Activated CD8-positive, alpha-beta memory T cell treated with anti-CD3 and anti-CD28 coated beads for 1 hour (primary cell): ENCODE results near the gene PAX2.

ENCODE experiments used
- DNase-seq, 2 donors: peaks; one replicate each; pipeline ENCODE4 v3.0.0-alpha.2; 2020; ENCODE audit warnings: low read depth in 1 of 2; ENCODE audit errors: extremely low read depth in 1 of 2

PAX2 gene

DNA sequence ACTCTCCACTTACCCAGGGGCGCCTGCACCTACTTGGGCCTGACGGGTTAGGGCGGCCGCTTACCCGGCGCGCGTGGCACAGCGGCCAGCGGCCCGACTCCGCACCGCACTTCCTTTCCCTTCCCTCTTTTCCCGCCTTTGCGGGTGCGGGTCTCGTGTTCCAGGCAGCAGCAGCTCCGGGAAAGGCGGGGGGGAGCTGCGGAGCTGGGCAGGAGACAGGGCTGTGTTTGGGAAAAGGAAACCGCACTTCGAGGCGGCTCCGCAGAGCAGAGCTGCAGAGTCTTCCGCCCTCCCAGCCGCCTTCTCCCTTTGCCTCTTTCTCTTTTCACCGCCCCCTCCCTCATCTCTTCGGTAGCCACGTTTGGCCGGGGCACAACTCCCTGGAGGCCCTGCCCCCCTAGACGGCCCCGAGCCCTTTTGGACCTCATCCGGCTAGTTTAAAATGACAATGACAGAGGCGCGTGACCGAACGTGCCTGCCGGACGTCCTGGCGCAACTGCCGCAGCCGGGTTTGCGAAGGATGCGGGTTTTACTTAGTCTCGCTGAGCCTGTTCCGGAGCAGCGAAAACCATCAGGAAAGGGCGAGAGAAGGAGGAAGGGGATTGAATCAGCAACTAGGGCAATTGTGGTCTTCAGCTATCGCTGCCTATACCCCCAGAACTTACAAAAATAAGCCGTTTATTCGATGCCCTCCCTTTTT is 7.9 kb upstream of the PAX2 start:
- no peak for DNase-seq

DNA sequence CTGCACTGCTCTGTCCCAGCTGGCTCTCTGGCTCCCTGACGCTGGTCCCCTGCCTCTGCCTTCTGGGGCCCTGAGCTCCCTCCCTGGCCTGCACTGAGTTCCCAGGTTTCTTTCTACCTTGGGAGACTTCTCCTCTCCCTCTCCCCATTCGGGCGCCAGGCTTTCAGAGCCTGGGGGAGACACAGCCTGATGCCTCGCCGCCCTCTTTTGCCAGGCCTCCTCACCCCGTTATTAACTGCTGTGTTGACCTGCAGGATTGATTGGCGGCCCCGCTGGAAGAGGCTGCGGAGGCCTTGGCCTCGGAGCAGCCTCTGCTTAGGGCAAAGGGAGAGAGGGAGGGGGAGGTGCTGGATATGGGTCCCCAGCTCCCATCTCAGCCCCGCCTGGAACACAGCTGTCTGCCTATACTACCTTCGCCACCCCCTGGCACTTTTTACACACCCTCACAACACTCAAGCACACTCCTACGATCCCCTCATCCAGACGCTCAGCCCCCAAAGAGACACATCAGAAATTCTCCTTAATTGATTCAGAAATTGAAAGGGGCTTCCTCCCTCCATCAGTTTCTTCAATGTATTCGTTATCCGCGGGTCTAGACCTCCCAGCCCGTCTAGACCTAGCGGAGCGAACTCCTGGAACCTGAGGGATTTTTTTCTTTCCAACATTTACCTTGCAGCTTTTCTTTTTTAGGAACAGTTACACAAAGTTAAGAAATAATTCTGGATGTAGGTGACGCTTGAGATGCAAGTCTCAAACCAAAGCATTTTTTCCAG is 7.1 kb upstream of the PAX2 start:
- no peak for DNase-seq

DNA sequence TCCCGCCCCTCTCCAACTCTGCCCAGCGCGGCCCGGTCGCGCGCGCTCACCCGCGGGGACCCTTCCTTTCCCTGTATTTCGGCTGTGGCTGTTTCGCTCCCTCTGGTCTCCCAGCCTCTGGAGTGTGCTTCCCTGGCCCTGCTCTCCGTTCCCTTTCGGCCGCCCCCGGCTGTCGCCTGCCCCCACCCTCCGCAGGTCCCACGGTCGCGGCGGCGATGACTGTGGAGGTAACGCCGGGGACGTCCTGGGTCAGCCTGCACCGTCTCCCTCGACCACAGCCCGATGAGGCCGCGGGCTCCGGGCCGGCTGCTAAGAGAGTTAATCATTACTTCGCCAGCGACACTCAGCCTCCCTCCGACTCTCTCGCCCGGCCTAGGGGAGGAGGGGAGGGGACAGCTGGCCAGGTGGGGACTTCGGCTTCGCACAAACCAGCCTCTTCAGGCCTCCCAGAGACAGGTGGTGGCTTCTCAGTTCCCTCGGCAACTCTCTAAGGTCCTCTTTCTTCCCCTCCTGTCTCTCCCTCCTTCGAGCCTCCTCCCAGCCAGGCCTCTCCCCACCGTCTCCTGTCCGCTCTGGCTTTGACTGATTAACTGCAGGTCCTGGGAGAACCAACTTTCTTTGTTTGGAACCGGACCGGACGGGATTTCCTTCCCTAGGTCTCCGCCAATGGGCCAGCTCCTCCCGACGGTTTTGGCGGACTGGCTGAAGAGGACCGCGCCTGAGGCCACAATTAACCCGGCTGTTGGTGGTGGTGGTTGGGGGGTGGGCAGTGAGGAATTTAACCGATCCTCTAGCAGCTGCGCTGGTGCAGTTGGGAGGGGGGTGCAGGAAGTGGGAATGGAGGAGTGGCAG is 5.6 kb upstream of the PAX2 start:
- DNase-seq = no peak

DNA sequence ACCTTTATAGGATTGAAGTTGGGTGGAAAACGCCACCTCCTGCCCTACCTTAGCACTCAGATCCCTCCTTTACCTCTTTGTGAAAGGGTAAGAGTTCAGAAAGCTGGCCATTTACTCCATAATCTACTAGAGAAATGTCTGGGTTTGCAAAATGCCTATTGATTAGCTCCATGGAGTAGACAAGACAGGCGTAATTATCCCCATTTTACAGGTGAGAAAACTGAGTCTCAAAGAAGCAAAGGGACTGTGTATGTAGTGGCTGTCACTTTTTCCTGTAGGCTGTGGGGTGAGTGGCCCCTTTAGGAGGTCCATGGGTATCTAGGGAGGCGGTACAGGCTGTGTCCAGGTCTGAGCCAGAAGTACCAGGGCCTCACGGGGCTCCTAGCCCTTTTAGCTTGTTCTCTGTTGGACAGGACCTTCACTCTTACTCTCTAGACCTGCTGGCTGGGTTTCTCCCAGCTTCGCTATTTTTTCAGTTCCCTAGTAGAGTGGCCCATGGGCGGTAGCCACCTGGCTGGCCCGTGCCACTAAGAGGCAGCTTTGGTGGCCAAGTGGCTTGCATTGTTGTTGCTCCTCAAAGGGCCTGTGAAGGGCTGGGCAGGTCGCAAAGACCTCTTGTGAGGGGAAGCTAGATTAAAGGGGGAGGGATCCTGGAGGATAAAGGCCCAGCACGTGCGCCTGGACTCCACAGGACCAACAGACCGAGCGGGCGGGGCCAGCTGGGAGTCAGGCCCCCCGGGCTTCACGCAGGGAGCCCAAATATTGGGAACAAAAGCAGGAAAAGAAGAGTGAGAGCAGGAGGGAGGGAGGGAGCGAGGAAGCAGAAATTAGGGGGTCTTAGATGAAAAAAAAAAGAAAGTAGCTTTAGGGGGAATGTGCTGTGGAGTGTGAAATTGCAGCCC is 4.7 kb upstream of the PAX2 start:
- DNase-seq = no peak

DNA sequence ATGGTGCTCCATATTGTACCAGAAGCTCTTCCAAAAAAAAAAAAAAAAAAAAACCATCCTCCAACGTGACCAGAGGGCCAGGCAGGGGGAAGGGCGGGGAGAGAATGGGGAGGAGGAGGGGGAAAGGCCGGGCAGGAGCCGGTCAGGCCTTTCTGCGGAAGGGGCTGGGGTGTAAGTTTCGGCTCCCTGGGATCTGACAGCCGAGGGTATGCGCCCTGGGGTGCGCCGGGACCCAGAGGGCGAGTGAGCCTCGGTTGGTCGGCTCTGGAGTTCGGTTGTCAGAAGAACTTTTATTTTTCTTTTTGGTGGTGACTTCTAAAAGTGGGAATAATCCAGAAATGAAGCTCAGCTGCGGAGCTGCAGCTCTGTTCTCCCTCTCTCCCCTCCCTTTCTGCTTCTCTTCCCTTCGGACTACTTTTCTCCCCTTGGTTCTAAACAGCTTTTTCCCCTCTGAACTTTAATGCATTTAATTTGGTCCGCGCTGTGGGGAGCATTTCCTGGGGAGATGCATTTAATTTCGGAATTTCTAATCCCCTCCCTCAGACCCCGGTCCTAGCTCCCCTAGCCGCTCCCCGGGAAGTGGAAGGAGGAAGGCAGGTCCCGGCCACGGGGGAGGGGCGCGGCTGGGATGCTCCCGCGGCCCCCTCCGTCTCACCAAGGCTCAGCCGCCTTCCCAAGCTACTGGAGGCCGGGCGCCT is 3.9 kb upstream of the PAX2 start:
- no peak for DNase-seq

DNA sequence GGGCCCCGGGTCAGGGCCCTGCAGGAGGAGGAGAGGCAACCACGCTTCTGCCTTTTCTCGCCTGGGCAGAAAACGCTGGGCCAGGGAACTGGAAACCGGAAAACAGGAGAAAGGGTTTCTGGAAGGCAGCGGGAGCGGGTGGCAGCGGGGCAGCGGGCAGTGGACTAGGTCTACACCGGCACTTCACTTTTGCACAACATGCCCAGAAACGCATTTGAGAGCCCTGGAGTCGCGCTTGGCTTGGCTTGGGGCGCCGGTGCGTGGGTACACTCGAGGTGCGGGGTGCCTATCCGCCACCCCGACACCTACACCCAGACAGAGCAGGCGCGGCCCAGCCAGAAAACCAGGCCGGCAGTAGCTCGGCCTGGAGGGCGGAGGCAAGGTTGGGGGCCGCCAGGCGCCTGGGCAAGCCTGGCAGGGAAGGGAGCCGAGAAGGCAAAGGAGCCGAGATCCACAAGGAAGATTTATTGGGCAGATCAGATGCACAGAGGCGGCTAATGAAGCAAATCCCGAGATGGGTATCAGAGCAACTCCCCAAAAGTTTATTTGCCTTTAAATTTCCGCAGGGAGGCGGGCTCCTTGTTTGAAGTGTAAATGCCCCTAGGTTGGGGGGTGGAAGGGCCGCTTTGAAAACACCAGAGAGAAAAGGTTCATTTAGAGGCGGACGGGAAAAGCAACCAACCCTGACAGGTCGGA is 3.2 kb upstream of the PAX2 start:
- no peak for DNase-seq

DNA sequence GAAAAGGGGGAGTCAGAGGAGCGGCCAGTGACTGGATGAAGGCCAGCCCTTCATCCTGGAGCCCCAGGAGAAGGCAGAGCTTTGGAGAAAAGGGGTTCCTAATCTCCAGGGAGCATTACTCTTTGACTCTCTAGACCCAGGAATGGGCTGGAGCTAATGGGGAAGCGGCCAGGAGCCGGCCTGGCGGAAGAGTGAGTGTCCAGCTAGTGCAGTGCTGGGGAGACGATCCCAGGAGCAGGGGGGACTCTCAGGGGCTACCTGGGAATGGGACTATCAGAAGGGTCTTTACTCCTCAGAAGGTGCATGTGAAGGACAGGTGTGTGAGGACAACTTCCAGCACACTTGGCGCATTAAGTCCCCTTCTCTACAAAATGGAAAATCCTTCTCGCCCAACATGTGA is 2.4 kb upstream of the PAX2 start:
- no peak for DNase-seq

DNA sequence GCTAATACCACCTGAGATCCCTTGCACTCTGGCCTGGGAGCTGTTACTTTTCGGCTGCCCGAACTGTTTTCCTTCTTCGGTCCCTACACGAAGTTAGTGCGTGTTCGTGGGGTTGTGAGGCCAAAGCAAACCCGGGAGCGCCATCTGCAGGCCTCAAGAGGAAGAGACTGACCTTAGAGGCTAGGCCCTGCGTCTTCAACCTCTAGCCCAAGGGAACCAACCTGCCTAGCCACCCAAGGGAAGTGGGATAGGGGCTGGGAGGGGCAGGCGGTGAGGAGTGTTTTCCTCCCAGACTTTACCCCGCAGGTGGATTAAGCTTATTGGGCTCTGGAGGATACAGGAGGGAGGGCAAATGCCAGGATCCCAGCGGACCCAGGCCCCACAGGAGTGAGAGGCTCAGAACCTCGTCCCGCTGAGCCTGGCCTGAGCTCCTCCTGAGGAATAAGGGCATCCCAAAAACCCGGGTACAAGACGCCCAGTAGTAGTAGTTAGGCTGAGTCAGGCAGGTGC is 1.7 kb upstream of the PAX2 start:
- peak; percentile 9 to 14 for DNase-seq

DNA sequence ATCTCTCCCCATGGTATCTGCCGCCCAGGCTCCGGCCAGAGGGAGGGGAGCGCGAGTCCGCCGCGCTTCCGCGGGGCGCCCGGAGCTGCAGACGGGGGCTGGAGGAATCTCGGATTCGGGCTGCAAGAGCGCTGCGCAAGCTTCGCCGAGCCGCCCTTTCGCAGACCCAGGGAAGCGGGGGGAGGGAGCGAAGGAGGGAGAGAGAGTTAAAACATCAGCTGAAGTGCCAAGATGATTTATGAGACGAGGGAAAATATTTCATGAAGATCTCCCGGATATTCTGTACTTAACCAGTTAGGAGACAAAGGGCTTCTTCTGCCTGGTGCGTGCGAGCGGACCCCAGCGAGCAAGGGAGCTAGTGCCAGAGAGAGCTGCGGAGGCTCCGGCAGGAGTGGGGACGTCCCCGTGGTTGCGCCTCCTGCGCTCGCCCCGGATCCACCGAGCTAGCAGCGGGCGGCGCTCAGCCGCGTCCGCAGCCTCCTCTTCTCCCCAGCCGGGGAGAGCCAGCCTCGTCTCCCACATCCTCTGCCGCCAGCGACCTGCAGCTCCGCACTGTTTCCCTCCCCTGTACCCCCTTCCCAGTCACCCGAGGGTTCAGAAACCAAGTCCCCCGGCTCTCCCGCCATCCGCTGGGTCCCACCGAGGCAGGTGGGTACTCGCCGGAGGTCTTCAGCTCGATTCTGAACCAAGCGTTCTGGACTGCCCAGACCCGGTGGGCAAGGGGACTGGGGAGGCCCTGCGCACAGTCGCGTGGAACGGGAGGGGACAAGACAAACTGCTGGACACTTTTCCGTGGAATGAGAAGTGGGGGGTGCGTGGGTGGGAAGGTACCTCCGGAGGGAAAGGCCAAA is 1.0 kb upstream of the PAX2 start:
- DNase-seq = no peak

DNA sequence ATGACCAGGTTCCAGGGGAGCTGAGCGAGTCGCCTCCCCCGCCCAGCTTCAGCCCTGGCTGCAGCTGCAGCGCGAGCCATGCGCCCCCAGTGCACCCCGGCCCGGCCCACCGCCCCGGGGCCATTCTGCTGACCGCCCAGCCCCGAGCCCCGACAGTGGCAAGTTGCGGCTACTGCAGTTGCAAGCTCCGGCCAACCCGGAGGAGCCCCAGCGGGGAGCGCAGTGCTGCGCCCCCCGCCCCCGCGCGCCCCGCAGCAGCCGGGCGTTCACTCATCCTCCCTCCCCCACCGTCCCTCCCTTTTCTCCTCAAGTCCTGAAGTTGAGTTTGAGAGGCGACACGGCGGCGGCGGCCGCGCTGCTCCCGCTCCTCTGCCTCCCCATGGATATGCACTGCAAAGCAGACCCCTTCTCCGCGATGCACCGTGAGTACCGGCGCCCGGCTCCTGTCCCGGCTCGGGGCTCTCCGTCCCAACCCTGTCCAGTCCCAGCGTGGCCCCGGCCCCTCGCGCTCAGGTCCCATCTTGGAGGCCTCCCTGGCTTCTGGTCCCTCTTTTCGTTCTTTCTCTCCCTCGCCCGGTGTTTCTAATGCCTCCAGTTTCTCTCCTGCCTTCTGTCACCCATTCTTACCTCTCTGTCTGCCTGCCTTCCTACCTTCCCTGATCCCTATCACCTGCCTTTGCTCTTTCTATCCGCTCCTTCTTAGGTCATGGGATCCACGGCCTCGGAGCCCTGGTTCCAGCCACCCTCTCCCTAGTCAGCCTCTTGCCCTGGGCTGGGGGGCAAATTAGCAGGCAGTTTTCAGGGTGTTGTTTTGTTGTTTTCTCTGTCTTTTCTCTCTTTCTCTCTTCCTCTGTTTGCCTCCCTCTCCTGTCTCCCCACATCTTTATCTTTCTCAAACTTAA is 751 bp downstream of the PAX2 start:
- DNase-seq = no peak

DNA sequence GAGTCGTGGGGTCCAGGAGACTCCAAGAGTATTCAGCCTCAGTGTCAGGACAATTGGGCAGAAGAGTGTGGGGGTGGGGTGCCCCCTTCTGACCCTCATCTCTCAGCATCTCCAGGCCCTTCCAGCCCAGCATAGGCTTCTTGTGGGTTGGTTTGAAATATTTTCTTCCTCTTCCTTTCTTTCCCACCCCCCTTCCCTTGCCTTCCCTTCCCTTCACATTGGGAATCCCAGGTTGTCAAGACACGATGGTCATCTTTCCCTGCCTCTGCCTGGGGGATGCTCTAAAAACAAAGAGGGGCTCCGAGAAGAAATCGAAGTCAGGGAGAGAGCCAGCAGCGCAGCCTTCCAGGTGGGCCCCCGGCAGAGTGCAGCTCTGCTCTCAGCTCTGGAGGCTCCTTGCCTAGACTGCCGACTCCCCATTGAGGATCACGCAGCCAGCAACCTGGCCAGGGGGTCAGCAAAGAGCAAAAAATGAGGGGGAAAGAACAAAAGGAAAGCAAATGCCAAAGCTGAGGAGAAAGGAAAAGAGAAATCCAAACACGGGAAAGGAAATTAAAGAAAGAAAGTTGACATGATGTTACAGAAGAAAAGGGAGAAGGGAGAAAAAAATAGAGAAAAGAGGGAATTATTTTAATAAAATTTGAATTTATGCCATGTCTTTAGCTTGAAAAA is 1.5 kb downstream of the PAX2 start:
- DNase-seq = no peak

DNA sequence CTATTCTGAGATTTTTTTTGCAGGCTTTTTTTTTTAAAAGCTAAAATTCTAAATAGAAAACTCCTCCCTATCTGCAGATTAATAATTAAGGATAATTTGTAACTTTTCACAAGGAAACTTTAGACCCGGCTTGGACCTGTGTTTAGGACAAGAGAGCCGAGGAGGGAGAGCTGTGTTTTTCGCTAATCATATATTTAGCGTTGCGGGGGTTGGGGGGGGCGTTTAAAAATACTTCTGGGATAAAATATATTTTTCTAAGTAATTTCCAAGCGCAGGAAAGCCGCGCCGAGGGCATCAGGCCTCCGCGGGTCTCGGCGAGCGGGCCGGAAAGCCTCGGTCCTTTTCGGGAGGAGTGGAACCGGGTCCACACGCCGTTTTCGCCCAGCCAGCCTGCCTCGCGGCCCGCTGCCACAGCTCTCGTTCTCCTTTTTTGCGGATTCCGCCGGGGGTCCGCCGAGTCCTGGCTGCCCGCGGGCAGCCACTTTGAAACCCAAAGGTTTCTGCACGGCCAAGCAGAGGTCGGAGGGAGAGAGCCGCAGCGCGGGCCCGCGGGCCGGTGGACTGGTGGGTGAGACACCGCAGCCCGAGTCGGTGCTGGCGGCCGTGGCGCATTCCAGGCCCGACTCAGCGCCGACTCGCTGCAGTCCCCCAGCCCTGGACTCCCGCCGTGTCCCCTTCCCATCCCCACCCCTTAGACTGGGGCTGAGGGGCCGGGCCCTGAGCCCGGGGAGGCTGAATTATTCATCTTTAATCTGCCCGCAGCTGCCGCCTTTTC is 2.3 kb downstream of the PAX2 start:
- no peak for DNase-seq

DNA sequence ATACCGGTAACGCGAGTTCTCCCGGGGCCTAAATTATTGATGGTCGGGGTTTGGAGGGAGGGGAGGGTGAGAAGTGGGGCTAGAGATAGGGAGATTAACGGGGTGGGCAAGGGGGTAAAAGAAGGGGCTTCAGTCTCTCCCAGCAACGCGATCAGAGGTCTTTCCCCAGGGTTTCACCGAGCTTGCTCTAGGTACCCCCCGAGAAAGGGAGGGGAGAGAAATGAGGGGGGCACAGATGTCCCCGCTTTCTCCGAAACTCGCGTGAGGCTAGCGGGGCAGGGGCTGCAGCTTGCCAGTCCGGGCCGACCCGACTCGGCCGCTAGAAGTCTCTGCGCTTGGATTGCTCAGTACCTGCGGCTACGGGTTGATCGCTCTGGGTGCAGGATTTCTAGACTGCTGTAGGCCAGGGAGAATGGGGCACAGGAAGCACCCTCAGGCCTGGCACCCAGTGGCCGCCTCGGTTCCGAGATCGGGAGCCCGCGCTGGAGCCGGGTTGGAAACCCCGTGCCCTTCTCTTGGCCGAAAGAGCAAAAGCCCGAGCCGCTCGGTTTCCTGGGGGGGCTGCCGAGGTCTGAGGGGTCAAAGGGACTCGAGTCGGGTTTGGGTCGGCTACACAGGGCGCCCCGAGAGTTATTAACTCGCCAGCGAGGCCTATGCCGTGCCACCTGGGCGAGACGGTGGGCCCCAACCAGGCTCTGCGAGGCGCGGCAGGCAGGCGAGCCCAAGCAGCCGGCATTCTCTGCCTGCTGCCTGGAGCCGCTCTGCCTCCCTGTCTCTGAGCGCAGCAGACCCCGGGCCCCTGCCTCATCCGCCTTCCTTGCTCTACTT is 3.1 kb downstream of the PAX2 start:
- DNase-seq = no peak

DNA sequence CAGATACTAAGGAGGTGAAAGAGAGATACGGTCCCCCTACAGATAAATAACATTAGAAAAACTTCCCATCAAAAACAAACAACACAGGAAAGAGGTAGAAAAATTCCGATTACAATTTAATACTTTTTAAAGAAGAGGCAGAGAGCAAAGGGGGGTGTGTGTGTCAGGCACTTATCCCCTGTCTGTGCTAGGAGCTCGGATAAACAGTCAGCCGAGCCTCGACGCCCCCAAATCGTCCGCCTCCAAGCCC is 3.6 kb downstream of the PAX2 start:
- DNase-seq = no peak
